ENCODE results near the gene MEPCE. TPM values are rescaled to one million over a fixed set of nuclear protein-coding genes. Genes with fewer than 3 reads are reported as not detected.

Gene MEPCE
- total and polyA plus RNA-seq, 2 experiments from 2014 or later, result 10.0 to 32.6 TPM

DNA sequence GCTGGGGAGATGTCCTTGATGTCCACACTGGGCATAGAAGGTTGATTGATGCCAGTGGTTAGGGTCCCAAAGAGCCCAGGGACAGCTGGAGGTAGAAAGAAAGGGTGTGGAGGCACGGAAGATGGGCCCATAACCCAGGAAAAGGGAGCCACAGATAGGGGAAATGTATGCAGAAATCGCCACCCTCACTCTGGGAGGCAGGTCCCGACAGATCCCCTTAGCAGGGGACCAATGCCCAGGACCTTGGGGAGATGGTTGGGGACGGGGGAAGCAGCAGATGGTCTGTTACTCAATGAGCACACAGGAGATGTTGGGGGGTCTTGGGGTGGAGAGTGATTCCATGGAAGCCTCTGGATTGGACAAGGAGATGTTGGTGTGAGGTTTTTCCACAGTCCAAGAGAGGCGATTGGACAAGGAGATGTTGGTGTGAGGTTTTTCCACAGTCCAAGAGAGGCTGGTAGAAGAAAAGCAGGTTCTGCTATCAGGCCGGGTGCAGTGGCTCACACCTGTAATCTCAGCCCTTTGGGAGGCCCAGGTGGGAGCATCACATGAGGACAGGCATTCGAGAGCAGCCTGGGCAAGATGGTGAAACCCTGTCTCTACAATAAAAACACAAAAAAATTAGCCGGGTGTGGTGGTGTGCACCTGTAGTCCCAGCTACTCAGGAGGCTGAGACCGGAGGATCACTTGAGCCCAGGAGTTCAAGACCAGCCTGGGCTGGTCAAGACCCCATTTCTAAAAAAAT, 13.6 kb downstream of the MEPCE start (continued):
- TF ChIP-seq, protein P1, sequence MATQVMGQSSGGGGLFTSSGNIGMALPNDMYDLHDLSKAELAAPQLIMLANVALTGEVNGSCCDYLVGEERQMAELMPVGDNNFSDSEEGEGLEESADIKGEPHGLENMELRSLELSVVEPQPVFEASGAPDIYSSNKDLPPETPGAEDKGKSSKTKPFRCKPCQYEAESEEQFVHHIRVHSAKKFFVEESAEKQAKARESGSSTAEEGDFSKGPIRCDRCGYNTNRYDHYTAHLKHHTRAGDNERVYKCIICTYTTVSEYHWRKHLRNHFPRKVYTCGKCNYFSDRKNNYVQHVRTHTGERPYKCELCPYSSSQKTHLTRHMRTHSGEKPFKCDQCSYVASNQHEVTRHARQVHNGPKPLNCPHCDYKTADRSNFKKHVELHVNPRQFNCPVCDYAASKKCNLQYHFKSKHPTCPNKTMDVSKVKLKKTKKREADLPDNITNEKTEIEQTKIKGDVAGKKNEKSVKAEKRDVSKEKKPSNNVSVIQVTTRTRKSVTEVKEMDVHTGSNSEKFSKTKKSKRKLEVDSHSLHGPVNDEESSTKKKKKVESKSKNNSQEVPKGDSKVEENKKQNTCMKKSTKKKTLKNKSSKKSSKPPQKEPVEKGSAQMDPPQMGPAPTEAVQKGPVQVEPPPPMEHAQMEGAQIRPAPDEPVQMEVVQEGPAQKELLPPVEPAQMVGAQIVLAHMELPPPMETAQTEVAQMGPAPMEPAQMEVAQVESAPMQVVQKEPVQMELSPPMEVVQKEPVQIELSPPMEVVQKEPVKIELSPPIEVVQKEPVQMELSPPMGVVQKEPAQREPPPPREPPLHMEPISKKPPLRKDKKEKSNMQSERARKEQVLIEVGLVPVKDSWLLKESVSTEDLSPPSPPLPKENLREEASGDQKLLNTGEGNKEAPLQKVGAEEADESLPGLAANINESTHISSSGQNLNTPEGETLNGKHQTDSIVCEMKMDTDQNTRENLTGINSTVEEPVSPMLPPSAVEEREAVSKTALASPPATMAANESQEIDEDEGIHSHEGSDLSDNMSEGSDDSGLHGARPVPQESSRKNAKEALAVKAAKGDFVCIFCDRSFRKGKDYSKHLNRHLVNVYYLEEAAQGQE (IDR thresholded peaks at IDR 0.05; ENCODE audit: unreplicated experiment), result no peak
- TF ChIP-seq EZH2 (IDR thresholded peaks at IDR 0.05; ENCODE audit: low read depth, unreplicated experiment) (no peak), NANOG (IDR thresholded peaks at IDR 0.05; ENCODE audit: borderline replicate concordance) (no peak), ZNF114 (CRISPR knock-in tag; IDR thresholded peaks at IDR 0.05) (no peak), STAT1 (IDR thresholded peaks at IDR 0.05; ENCODE audit: unreplicated experiment) (no peak)

DNA sequence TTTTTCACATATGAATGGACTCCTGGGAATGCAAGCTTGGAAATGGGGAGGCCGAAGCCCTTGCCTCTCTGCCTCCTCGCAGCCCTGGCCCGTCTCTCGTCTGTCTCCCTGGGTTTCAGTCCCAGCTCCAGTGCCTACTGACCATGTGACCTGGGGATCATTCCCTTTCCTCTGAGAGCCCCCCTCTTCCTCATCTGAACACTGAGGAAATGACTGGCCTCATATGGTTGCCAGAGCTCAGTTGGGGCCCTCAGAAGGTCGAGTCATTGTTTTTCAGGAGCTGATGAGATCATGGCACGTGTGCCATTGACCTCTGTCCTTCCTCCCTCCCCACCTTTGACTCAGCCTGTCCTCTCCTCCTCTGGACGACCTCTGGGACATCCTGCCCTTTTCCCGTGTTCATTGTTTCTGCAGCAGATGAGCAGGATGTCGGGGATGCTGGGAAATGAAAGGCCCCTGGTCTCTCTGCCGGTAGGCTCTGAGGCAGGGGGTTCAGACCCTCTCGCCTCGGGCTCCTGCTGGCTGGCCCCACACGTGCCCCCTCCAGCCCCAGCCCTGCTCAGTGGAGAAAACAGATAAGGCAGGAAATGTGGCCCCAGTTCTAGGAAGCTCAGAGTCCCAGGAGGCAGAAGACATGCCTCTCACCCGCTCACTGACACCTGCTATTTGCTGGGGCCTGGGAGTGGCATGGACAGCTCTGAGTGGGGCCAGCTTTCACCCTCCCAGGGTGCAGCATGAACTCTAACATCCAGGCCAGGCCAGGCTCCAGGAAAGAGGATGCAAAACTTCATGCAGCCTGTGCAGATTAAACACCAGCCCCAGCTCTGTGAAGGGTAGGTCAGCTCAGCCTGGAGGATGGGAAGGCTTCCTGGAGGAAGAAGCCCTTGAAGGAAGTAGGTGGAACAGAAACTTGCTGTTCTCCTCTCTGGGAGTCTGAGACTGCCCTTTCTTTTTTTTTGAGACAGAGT, 15.0 kb downstream of the MEPCE start:
- H4K20me1 ChIP-seq (replicated peaks; ENCODE audit: insufficient read depth), result no peaks in the 10 kb centered on the region
- H3K27me3 Mint-ChIP-seq (ENCODE audit: insufficient read depth, low read depth, poor library complexity), result peaks cover 13% of the 10 kb centered on the region
- ATAC-seq, result peak; percentile 30
- no peak for DNase-seq (ENCODE audit: low spot score)
- H3K4me2 ChIP-seq, result no peak overlapping the region
- peak overlapping the region; percentile 84; the same call in 1 of the 2 replicates for H2AFZ ChIP-seq
- H3K79me2 ChIP-seq (replicated peaks; ENCODE audit: insufficient read depth), result no peaks in the 10 kb centered on the region
- no peaks in the 10 kb centered on the region for H3K36me3 Mint-ChIP-seq (ENCODE audit: low read depth)
- H3F3A ChIP-seq (replicated peaks; ENCODE audit: low read depth), result no peaks in the 10 kb centered on the region
- no peaks in the 10 kb centered on the region for H3K9me2 ChIP-seq (ENCODE audit: insufficient read depth)
- H3K27ac Mint-ChIP-seq, result peak overlapping the region; percentile 87
- H3K27me3 ChIP-seq (ENCODE audit: insufficient read depth), result no peaks in the 10 kb centered on the region
- no peak overlapping the region for H3K27ac ChIP-seq (ENCODE audit: low read depth)
- H3K4me3 ChIP-seq, result no peak overlapping the region
- no peak overlapping the region for H3K4me3 Mint-ChIP-seq
- no peaks in the 10 kb centered on the region for H3K9me3 Mint-ChIP-seq
- H3K4me1 ChIP-seq (ENCODE audit: insufficient read depth), result no peaks in the 10 kb centered on the region; the same call in 1 of the 2 replicates
- H3K4me1 Mint-ChIP-seq, result peaks cover 12% of the 10 kb centered on the region
- no peaks in the 10 kb centered on the region for H3K36me3 ChIP-seq (ENCODE audit: insufficient read depth)
- TF ChIP-seq EZH2phosphoT487 (IDR thresholded peaks at IDR 0.05; ENCODE audit: unreplicated experiment) (no peak), JUNB (IDR thresholded peaks at IDR 0.05; ENCODE audit: unreplicated experiment) (no peak), STAT1 (IDR thresholded peaks at IDR 0.05; ENCODE audit: unreplicated experiment) (no peak), EZH2 (IDR thresholded peaks at IDR 0.05; ENCODE audit: low read depth, unreplicated experiment) (no peak), ZNF331 (CRISPR knock-in tag; IDR thresholded peaks at IDR 0.05; ENCODE audit: low read depth) (no peak), NANOG (IDR thresholded peaks at IDR 0.05; ENCODE audit: borderline replicate concordance) (no peak)
- TF ChIP-seq, protein P1 (IDR thresholded peaks at IDR 0.05; ENCODE audit: unreplicated experiment), result no peak
- TF ChIP-seq, protein P2, sequence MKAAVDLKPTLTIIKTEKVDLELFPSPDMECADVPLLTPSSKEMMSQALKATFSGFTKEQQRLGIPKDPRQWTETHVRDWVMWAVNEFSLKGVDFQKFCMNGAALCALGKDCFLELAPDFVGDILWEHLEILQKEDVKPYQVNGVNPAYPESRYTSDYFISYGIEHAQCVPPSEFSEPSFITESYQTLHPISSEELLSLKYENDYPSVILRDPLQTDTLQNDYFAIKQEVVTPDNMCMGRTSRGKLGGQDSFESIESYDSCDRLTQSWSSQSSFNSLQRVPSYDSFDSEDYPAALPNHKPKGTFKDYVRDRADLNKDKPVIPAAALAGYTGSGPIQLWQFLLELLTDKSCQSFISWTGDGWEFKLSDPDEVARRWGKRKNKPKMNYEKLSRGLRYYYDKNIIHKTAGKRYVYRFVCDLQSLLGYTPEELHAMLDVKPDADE (IDR thresholded peaks at IDR 0.05), result no peak

Measured in GM23338 (cell line).